ENCODE data around the gene CPN2. TPM values are rescaled to one million over a fixed set of nuclear protein-coding genes. Genes with fewer than 3 reads are reported as not detected.

CPN2 gene
- total RNA-seq, 1 experiment from 2014 or later: not detected

DNA sequence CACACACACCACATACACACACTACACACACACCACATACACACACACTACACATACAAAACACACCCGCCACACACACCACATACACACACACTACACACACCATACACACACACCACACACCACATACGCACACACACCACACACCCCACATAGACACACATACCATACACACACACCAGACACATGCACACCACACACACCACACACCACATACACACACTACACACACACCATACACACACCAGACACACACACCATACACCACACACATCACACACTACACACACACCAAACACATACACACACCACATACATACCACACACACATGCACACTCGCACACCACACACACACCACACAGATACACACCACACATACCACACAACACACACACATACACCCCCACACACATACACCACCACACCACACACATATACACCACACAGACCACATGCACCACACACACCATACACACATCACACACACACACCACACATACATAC lies 26.3 kb downstream of the CPN2 start:
- Histone ChIP-seq H3K27me3 (ENCODE audit: insufficient read depth, low read length) (no peaks in the 10 kb centered on the region), H3K9ac (ENCODE audit: extremely low read depth, insufficient read length, low read length) (no peak overlapping the region), H3K4ac (ENCODE audit: low read depth, low read length) (no peak overlapping the region), H3K9me3 (ENCODE audit: control insufficient read depth, low read depth, low read length) (peaks cover 2% of the 10 kb centered on the region), H3K56ac (ENCODE audit: insufficient read length, low read depth, low read length) (no peak overlapping the region), H2BK5ac (ENCODE audit: insufficient read length, low read length) (no peak overlapping the region), H2BK12ac (ENCODE audit: insufficient read length, low read depth, low read length) (no peak overlapping the region), H3K4me2 (ENCODE audit: insufficient read depth, insufficient read length, low read length) (no peak overlapping the region), H2AK5ac (ENCODE audit: insufficient read length, low read length) (no peak overlapping the region), H3K23me2 (ENCODE audit: insufficient read length, low read depth, low read length, poor library complexity, severe bottlenecking) (no peaks in the 10 kb centered on the region), H3T11ph (ENCODE audit: low read length) (no peak overlapping the region), H2AFZ (ENCODE audit: low read length) (no peak overlapping the region), H3K18ac (ENCODE audit: insufficient read length, low read depth, low read length) (no peak overlapping the region), H2BK120ac (ENCODE audit: low read depth, low read length, poor library complexity, severe bottlenecking) (no peak overlapping the region), H4K5ac (ENCODE audit: insufficient read length, low read depth, low read length) (no peak overlapping the region), H3K23ac (ENCODE audit: insufficient read length, low read depth, low read length) (no peak overlapping the region), H3K79me1 (ENCODE audit: insufficient read depth, low read depth, low read length, poor library complexity, severe bottlenecking) (no peaks in the 10 kb centered on the region), H3K27ac (ENCODE audit: insufficient read length, low read depth, low read length) (no peak overlapping the region), H4K20me1 (ENCODE audit: control insufficient read depth, insufficient read depth, insufficient read length) (peaks cover 5% of the 10 kb centered on the region), H4K8ac (replicated peaks; ENCODE audit: insufficient read length, low read depth, low read length) (no peak overlapping the region), H2BK20ac (ENCODE audit: low read depth, low read length, poor library complexity, severe bottlenecking) (no peak overlapping the region), H2BK15ac (ENCODE audit: low read depth, low read length) (no peak overlapping the region), H3K14ac (ENCODE audit: insufficient read depth, low read length) (no peak overlapping the region), H3K79me2 (ENCODE audit: insufficient read depth, low read length) (no peaks in the 10 kb centered on the region), H4K91ac (ENCODE audit: insufficient read length, low read depth, low read length) (no peak overlapping the region), H3K4me1 (ENCODE audit: insufficient read depth, low read length) (no peaks in the 10 kb centered on the region)
- Mint-ChIP-seq H3K27ac (no peak overlapping the region), H3K9me3 (peaks cover 7 to 29% of the 10 kb centered on the region in 2 experiments), H3K4me1 (peaks cover 2 to 3% of the 10 kb centered on the region in 2 experiments; a peak in 2 of 4 replicates), H3K36me3 (ENCODE audit: insufficient read depth in 1 of 3, low read depth in 3 of 3) (peaks cover 1 to 4% (median 3%) of the 10 kb centered on the region in 3 experiments), H3K27me3 (ENCODE audit: low read depth) (peaks cover 20% of the 10 kb centered on the region), H3K4me3 (no peak overlapping the region)
- no peak for DNase-seq
- WGBS (ENCODE audit: extremely low coverage, insufficient read length, low lambda C conversion rate): 100% methylated on average over 2 of the region's 3 CpGs
- TF ChIP-seq, protein P1, sequence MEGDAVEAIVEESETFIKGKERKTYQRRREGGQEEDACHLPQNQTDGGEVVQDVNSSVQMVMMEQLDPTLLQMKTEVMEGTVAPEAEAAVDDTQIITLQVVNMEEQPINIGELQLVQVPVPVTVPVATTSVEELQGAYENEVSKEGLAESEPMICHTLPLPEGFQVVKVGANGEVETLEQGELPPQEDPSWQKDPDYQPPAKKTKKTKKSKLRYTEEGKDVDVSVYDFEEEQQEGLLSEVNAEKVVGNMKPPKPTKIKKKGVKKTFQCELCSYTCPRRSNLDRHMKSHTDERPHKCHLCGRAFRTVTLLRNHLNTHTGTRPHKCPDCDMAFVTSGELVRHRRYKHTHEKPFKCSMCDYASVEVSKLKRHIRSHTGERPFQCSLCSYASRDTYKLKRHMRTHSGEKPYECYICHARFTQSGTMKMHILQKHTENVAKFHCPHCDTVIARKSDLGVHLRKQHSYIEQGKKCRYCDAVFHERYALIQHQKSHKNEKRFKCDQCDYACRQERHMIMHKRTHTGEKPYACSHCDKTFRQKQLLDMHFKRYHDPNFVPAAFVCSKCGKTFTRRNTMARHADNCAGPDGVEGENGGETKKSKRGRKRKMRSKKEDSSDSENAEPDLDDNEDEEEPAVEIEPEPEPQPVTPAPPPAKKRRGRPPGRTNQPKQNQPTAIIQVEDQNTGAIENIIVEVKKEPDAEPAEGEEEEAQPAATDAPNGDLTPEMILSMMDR (conservative IDR thresholded peaks at IDR 0.05): no peak

Data from H9 (cell line).